Colonic mucosa (tissue), 4 donors: ENCODE results near the gene GNAI2. TPM values are rescaled to one million over a fixed set of nuclear protein-coding genes. Genes with fewer than 3 reads are reported as not detected.

Source experiments
- DNase-seq: peaks from one replicate; pipeline ENCODE4 v3.0.0-alpha.2; 2020
- H3K27ac ChIP-seq: fragments of 200-600 bp; one replicate; pipeline ENCODE4 v1.8.0; 2021
- H3K27me3 ChIP-seq: fragments of 200-600 bp; one replicate; pipeline ENCODE4 v1.8.0; 2021
- H3K36me3 ChIP-seq: fragments of 200-600 bp; one replicate; pipeline ENCODE4 v1.8.0; 2021
- H3K4me1 ChIP-seq: fragments of 200-600 bp; one replicate; pipeline ENCODE4 v1.8.0; 2021; ENCODE audit warnings: mild to moderate bottlenecking
- H3K4me3 ChIP-seq: fragments of 200-600 bp; one replicate; pipeline ENCODE4 v1.8.0; 2021
- H3K9ac ChIP-seq, 2 donors: one replicate each; pipeline ENCODE4 v1.7.0; 2013; ENCODE audit warnings: control low read depth in 2 of 2, low read depth in 2 of 2, low read length in 2 of 2
- H3K9me3 ChIP-seq: fragments of 200-600 bp; one replicate; pipeline ENCODE4 v1.8.0; 2021
- CTCF ChIP-seq: fragments of 200-600 bp; IDR thresholded peaks from one replicate; pipeline ENCODE4 v1.8.0; 2022; ENCODE audit warnings: antibody characterized with exemption, mild to moderate bottlenecking
- intact Hi-C: fragments of 100-400 bp; cut with DNase I; formaldehyde crosslinking; loops from one replicate; pipeline ENCODE4 v1.14.1; 2022
- total RNA-seq, 2 donors: library from RNA; stranded (reverse); fragmentation: NEBNext Ultra II Directional in 1 of 2; extraction: Animal tissue kit (Norgen Biotek cat#: 25700) in 1 of 2; gene quantifications; one replicate each; pipeline ENCODE4 v1.2.1, GENCODE V29; 2021
- donor health status: healthy.
- donor health status: DM: no; HTN: no; CAD: no.
- donor health status: DM: no; HTN: no; CAD: no.

GNAI2 gene
- total RNA-seq, 2 donors from 2014 or later = 48.7 to 77.4 TPM

GRCh38 chr3:50211930-50212329, 24.1 kb upstream of the GNAI2 start:
- no peaks in the 10 kb centered on the region for H3K9me3 ChIP-seq
- no peaks in the 10 kb centered on the region for H3K27me3 ChIP-seq
- no peaks in the 10 kb centered on the region for H3K4me1 ChIP-seq
- no peak overlapping the region for H3K9ac ChIP-seq
- no peak for TF ChIP-seq CTCF
- H3K4me3 ChIP-seq = no peak overlapping the region
- no peak overlapping the region for H3K27ac ChIP-seq
- H3K36me3 ChIP-seq = no peaks in the 10 kb centered on the region
- DNase-seq = no peak
- intact Hi-C loops = no loop called here

GRCh38 chr3:50212502-50212901, 23.5 kb upstream of the GNAI2 start:
- intact Hi-C loops = no loop called here
- Histone ChIP-seq H3K36me3 (no peaks in the 10 kb centered on the region), H3K4me3 (no peak overlapping the region), H3K27me3 (no peaks in the 10 kb centered on the region), H3K27ac (no peak overlapping the region), H3K9ac (no peak overlapping the region), H3K9me3 (no peaks in the 10 kb centered on the region), H3K4me1 (no peaks in the 10 kb centered on the region)
- no peak for TF ChIP-seq CTCF
- DNase-seq = no peak

GRCh38 chr3:50212971-50213370, 23.0 kb upstream of the GNAI2 start:
- intact Hi-C loops = no loop called here
- H3K9me3 ChIP-seq = no peaks in the 10 kb centered on the region
- no peak for TF ChIP-seq CTCF
- no peaks in the 10 kb centered on the region for H3K36me3 ChIP-seq
- no peak overlapping the region for H3K4me3 ChIP-seq
- H3K27me3 ChIP-seq = no peaks in the 10 kb centered on the region
- DNase-seq = no peak
- no peak overlapping the region for H3K27ac ChIP-seq
- no peak overlapping the region for H3K9ac ChIP-seq
- no peaks in the 10 kb centered on the region for H3K4me1 ChIP-seq

GRCh38 chr3:50213373-50213772, 22.6 kb upstream of the GNAI2 start:
- intact Hi-C loops = no loop called here
- H3K27ac ChIP-seq = no peak overlapping the region
- H3K9ac ChIP-seq = no peak overlapping the region

GRCh38 chr3:50214824-50215223, 21.2 kb upstream of the GNAI2 start:
- no peaks in the 10 kb centered on the region for H3K4me1 ChIP-seq
- H3K27me3 ChIP-seq = no peaks in the 10 kb centered on the region
- no peak overlapping the region for H3K27ac ChIP-seq
- no peak overlapping the region for H3K9ac ChIP-seq
- no peak overlapping the region for H3K4me3 ChIP-seq
- H3K36me3 ChIP-seq = no peaks in the 10 kb centered on the region
- H3K9me3 ChIP-seq = no peaks in the 10 kb centered on the region
- no peak for DNase-seq
- intact Hi-C loops = no loop called here
- TF ChIP-seq CTCF = no peak

More at GRCh38 chr3:50213373-50213772, 22.6 kb upstream of the GNAI2 start:
- H3K4me3 ChIP-seq = no peak overlapping the region
- no peak for TF ChIP-seq CTCF
- no peak for DNase-seq
- H3K9me3 ChIP-seq = no peaks in the 10 kb centered on the region
- H3K4me1 ChIP-seq = no peaks in the 10 kb centered on the region
- H3K27me3 ChIP-seq = no peaks in the 10 kb centered on the region
- no peaks in the 10 kb centered on the region for H3K36me3 ChIP-seq

GRCh38 chr3:50215529-50215928, 20.5 kb upstream of the GNAI2 start:
- no peaks in the 10 kb centered on the region for H3K27me3 ChIP-seq
- intact Hi-C loops = no loop called here
- no peaks in the 10 kb centered on the region for H3K9me3 ChIP-seq
- H3K27ac ChIP-seq = no peak overlapping the region
- TF ChIP-seq CTCF = no peak
- no peak for DNase-seq
- H3K36me3 ChIP-seq = no peaks in the 10 kb centered on the region
- no peaks in the 10 kb centered on the region for H3K4me1 ChIP-seq
- H3K9ac ChIP-seq = no peak overlapping the region
- H3K4me3 ChIP-seq = no peak overlapping the region
